Measurements from ENCODE around the gene DCAF5.

DNA sequence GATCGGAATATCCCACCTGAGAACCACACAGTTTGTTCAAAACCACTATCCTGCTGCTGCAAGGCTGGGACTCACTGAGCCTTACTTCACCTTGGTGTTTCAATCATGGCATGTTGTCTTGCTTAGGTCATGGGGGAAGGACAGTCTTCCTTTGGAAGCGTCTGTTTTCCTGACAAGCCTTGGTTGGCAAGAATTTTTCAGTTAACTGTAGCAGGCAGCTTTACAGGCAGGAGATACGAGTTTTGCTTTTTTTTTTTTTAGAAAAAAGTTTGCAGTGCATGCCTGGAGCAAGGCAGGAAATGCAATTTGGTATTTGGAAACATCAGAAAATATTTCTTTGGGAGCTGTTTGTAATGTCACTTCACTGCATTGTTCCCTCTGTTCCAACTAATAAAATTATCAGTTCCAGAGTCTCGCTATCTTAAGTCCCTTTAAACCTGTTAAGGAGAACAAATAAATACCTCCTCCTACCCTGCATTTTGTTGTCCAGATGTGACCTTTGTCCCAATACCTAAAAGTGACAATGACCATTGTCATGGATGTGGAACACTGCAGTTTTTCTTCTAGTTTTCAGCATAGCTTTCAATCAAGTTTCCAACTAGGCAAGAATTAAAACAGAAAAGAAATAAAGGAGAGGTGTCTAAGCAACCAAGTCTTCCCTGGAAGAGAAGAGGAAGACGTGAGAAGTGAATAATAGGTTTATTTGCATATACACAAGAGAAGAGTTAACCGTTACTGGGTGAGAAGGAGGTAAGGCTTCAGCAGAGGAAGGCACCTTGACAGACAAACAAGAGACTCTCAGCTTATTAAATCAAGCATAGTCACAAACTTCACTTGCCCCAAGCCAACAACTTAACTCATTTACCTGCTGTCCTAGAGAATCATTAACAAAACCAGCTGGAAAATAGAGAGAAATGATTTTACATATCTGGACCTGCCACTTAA is 102.4 kb downstream of the DCAF5 start:
- TF ChIP-seq, protein P1, sequence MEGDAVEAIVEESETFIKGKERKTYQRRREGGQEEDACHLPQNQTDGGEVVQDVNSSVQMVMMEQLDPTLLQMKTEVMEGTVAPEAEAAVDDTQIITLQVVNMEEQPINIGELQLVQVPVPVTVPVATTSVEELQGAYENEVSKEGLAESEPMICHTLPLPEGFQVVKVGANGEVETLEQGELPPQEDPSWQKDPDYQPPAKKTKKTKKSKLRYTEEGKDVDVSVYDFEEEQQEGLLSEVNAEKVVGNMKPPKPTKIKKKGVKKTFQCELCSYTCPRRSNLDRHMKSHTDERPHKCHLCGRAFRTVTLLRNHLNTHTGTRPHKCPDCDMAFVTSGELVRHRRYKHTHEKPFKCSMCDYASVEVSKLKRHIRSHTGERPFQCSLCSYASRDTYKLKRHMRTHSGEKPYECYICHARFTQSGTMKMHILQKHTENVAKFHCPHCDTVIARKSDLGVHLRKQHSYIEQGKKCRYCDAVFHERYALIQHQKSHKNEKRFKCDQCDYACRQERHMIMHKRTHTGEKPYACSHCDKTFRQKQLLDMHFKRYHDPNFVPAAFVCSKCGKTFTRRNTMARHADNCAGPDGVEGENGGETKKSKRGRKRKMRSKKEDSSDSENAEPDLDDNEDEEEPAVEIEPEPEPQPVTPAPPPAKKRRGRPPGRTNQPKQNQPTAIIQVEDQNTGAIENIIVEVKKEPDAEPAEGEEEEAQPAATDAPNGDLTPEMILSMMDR (IDR thresholded peaks at IDR 0.05): no peak
- no peak for TF ChIP-seq POLR2AphosphoS5 (IDR thresholded peaks at IDR 0.05)
